PC-3 (cell line): ENCODE data around the gene FMNL2. TPM values are rescaled to one million over a fixed set of nuclear protein-coding genes. Genes with fewer than 3 reads are reported as not detected.

Source experiments
- ATAC-seq: fragments of 200-7000 bp; cut with Tn5 transposase; 2 replicates; pipeline ENCODE4 v1.9.1; 2020; ENCODE audit warnings: mild to moderate bottlenecking, moderate library complexity
- BruUV-seq: library from RNA; stranded (reverse); fragments of 400-500 nt; replicated peaks from 2 replicates; lab custom pipeline; 2021; lab: Mats Ljungman, UMichigan
- CTCF ChIA-PET: fragments of 300-600 bp; sonication (Branson Sonifier 250); formaldehyde crosslinking; loops from one replicate; lab custom pipeline; 2022; ENCODE audit warnings: antibody characterized with exemption; lab: Charles Lee
- POLR2A ChIA-PET: fragments of 300-600 bp; sonication (Branson Sonifier 250); formaldehyde crosslinking; loops from one replicate; lab custom pipeline; 2022; ENCODE audit warnings: antibody characterized with exemption; ENCODE audit not compliant: unreplicated experiment; lab: Charles Lee
- DNase-seq: peaks from one replicate; pipeline ENCODE4 v3.0.0-alpha.2; 2015
- H2AFZ ChIP-seq: fragments of 300-600 bp; sonication (generic); 2 replicates; pipeline ENCODE4 v1.6.0; 2016; ENCODE audit warnings: antibody characterized with exemption, low read length
- H3F3A ChIP-seq: fragments of 300-600 bp; sonication (generic); one replicate; pipeline ENCODE4 v1.6.0; 2017; ENCODE audit warnings: antibody characterized with exemption, low read length, control low read depth, mild to moderate bottlenecking; ENCODE audit not compliant: unreplicated experiment
- H3K27ac ChIP-seq: fragments of 300-600 bp; sonication (generic); 2 replicates; pipeline ENCODE4 v1.5.1; 2016; ENCODE audit warnings: mild to moderate bottlenecking, low read length
- H3K27me3 ChIP-seq: fragments of 300-600 bp; sonication (generic); 2 replicates; pipeline ENCODE4 v1.6.1; 2016; ENCODE audit warnings: low read length, mixed read lengths
- H3K36me3 ChIP-seq: fragments of 300-600 bp; sonication (generic); 2 replicates; pipeline ENCODE4 v1.6.1; 2016; ENCODE audit warnings: low read depth, mixed run types, low read length, mixed read lengths
- H3K4me1 ChIP-seq: fragments of 300-600 bp; sonication (generic); 2 replicates; pipeline ENCODE4 v1.5.1; 2016; ENCODE audit warnings: low read length; ENCODE audit not compliant: insufficient read depth
- H3K4me2 ChIP-seq: fragments of 300-600 bp; sonication (generic); 2 replicates; pipeline ENCODE4 v1.6.0; 2016; ENCODE audit warnings: low read length
- H3K4me3 ChIP-seq: fragments of 300-600 bp; sonication (generic); 2 replicates; pipeline ENCODE4 v1.5.1; 2016; ENCODE audit warnings: mild to moderate bottlenecking, low read length, mixed read lengths
- H3K79me2 ChIP-seq: fragments of 300-600 bp; sonication (generic); 2 replicates; pipeline ENCODE4 v1.6.1; 2017; ENCODE audit warnings: low read length, mixed read lengths
- H3K9ac ChIP-seq: fragments of 300-600 bp; sonication (generic); 2 replicates; pipeline ENCODE4 v1.6.0; 2016; ENCODE audit warnings: mild to moderate bottlenecking, low read length
- H3K9me2 ChIP-seq: fragments of 300-600 bp; sonication (generic); replicated peaks from 2 replicates; pipeline ENCODE4 v1.6.1; 2016; ENCODE audit warnings: mixed run types, low read length, mixed read lengths
- H3K9me3 ChIP-seq: fragments of 300-600 bp; sonication (generic); 2 replicates; pipeline ENCODE4 v1.6.1; 2016; ENCODE audit warnings: low read length, mixed read lengths
- H4K20me1 ChIP-seq: fragments of 300-600 bp; sonication (generic); 2 replicates; pipeline ENCODE4 v1.6.1; 2016; ENCODE audit warnings: low read length, mixed read lengths
- CTCF ChIP-seq: fragments of 300-600 bp; sonication (generic); conservative IDR thresholded peaks from 2 replicates; pipeline ENCODE4 v1.5.1; 2017; ENCODE audit warnings: antibody characterized with exemption, low read depth, mild to moderate bottlenecking, low read length
- EZH2 ChIP-seq: fragments of 300-600 bp; sonication (generic); IDR thresholded peaks from one replicate; pipeline ENCODE4 v1.6.1; 2017; ENCODE audit warnings: antibody characterized with exemption, mild to moderate bottlenecking, low read length; ENCODE audit not compliant: unreplicated experiment
- EZH2phosphoT487 ChIP-seq: fragments of 300-600 bp; sonication (generic); IDR thresholded peaks from 2 replicates; pipeline ENCODE4 v1.6.1; 2018; ENCODE audit warnings: mild to moderate bottlenecking, antibody characterized with exemption, low read length, borderline replicate concordance
- intact Hi-C: fragments of 100-400 bp; cut with micrococcal nuclease; formaldehyde crosslinking; loops from 2 replicates; pipeline ENCODE4 v1.9.0; 2023
- total RNA-seq: library from RNA; depleted of rRNA; stranded (reverse); fragments of >200 nt; gene quantifications from 2 replicates; pipeline ENCODE4 v1.2.3, GENCODE V29; 2014

FMNL2 gene
- total RNA-seq, 1 experiment from 2014 or later: 15.8 TPM

- CTCF ChIA-PET: no interaction called here
- no peaks in the 10 kb centered on the region for H3K36me3 ChIP-seq
These were observed 248.7 kb downstream of the FMNL2 start for GRCh38 chr2:152583512-152584229.

DNA sequence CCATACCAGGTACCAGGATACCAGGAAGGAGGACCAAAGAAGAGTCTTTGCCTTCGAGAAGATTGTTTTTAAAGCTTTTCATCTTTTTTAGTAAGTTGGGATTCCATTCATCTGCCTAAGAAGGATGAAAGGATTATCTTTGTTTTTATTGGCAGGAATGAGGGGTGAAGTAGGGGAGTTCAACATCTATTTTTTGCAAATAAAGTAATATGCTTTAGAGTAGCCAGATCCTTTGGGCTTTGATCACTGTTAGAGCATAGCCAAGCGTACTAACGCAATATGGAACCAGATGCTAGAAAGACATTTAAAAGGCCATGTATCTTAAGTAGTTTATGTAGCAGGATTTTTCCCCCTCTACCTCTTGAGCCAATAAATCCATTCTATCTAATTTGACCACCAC is 249.3 kb downstream of the FMNL2 start:
- H3K4me3 ChIP-seq: no peak overlapping the region
- H3K9me2 ChIP-seq: no peaks in the 10 kb centered on the region
- no peaks in the 10 kb centered on the region for H3K79me2 ChIP-seq
- TF ChIP-seq EZH2 (no peak), EZH2phosphoT487 (no peak), CTCF (no peak)
- no peaks in the 10 kb centered on the region for H3F3A ChIP-seq
- intact Hi-C loops: no loop called here
- no peak overlapping the region for H3K4me2 ChIP-seq
- no TSS peak for BruUV-seq
- H3K36me3 ChIP-seq: 0 out of 2 replicates have a peak, but pooled peaks cover under 1% of the 10 kb centered on the region
- ChIA-PET CTCF (no interaction called here), POLR2A (no interaction called here)
- no peaks in the 10 kb centered on the region for H3K9me3 ChIP-seq
- H3K4me1 ChIP-seq: peaks cover 11% of the 10 kb centered on the region
- H4K20me1 ChIP-seq: no peaks in the 10 kb centered on the region
- no peak overlapping the region for H3K27ac ChIP-seq
- ATAC-seq (no peak), DNase-seq (no peak)
- no peaks in the 10 kb centered on the region for H3K27me3 ChIP-seq
- H2AFZ ChIP-seq: no peak overlapping the region
- H3K9ac ChIP-seq: no peak overlapping the region

More at GRCh38 chr2:152583512-152584229, 248.7 kb downstream of the FMNL2 start:
- no peaks in the 10 kb centered on the region for H3K9me2 ChIP-seq
- H3K9me3 ChIP-seq: no peaks in the 10 kb centered on the region
- POLR2A ChIA-PET: no interaction called here
- no peak overlapping the region for H2AFZ ChIP-seq
- H3K79me2 ChIP-seq: no peaks in the 10 kb centered on the region
- no peak overlapping the region for H3K27ac ChIP-seq
- H3K27me3 ChIP-seq: no peaks in the 10 kb centered on the region
- H3K4me3 ChIP-seq: no peak overlapping the region
- H4K20me1 ChIP-seq: no peaks in the 10 kb centered on the region
- ATAC-seq (no peak), DNase-seq (no peak)
- TF ChIP-seq EZH2: no peak
- no peak for TF ChIP-seq CTCF
- no peak for TF ChIP-seq EZH2phosphoT487
- BruUV-seq: no TSS peak
- intact Hi-C loops: no loop called here
- H3F3A ChIP-seq: no peaks in the 10 kb centered on the region
- H3K4me1 ChIP-seq: peaks cover 11% of the 10 kb centered on the region
- H3K9ac ChIP-seq: no peak overlapping the region
- H3K4me2 ChIP-seq: no peak overlapping the region

DNA sequence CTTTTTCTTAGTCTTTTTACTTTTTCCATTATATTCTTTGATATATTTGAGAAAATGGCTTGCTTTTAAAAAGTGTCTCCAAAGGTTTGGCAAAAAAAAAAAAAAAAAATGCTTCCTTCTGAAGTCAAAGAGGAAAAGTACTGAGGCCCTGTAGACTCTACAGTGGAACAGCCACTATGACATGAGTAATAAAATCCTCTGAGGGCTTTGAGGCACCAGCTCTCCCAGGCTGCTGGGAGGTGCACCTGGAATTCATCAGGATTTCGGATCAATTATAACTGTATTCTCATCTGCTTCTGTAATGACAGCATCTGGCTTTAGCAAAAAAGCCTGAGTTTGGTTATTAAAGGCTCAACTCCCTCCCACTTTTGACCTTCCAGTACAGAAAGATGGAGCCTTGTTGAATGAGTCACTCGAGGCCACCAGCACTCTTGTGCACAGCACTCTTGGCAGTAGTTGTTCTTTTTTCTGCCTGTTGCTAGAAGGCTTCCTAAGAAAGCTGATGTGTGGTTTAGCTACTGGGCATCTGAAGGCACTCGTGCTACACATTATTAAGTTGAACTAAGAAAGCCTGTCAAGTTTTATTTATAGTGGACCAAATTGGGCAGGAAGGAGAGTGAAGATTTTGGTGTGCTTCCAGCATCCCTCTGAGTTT is 251.0 kb downstream of the FMNL2 start:
- Histone ChIP-seq H3K4me3 (no peak overlapping the region), H3K9me3 (no peaks in the 10 kb centered on the region), H3K9me2 (no peaks in the 10 kb centered on the region), H3K27me3 (no peaks in the 10 kb centered on the region), H4K20me1 (no peaks in the 10 kb centered on the region), H3K4me1 (peaks cover 11% of the 10 kb centered on the region), H3F3A (no peaks in the 10 kb centered on the region), H3K27ac (no peak overlapping the region), H3K79me2 (no peaks in the 10 kb centered on the region), H3K4me2 (no peak overlapping the region), H3K9ac (no peak overlapping the region), H2AFZ (no peak overlapping the region), H3K36me3 (0 out of 2 replicates have a peak, but pooled peaks cover 2% of the 10 kb centered on the region)
- CTCF ChIA-PET: no interaction called here
- ATAC-seq (peak; percentile 43; the same call in 1 of the 2 replicates), DNase-seq (peak; percentile 34)
- intact Hi-C loops: no loop called here
- BruUV-seq: no TSS peak
- no peak for TF ChIP-seq CTCF
- TF ChIP-seq EZH2phosphoT487: no peak
- no peak for TF ChIP-seq EZH2
- POLR2A ChIA-PET: no interaction called here
